ENCODE data around the gene CHMP5.

- TF ChIP-seq, protein P1, sequence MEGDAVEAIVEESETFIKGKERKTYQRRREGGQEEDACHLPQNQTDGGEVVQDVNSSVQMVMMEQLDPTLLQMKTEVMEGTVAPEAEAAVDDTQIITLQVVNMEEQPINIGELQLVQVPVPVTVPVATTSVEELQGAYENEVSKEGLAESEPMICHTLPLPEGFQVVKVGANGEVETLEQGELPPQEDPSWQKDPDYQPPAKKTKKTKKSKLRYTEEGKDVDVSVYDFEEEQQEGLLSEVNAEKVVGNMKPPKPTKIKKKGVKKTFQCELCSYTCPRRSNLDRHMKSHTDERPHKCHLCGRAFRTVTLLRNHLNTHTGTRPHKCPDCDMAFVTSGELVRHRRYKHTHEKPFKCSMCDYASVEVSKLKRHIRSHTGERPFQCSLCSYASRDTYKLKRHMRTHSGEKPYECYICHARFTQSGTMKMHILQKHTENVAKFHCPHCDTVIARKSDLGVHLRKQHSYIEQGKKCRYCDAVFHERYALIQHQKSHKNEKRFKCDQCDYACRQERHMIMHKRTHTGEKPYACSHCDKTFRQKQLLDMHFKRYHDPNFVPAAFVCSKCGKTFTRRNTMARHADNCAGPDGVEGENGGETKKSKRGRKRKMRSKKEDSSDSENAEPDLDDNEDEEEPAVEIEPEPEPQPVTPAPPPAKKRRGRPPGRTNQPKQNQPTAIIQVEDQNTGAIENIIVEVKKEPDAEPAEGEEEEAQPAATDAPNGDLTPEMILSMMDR (IDR thresholded peaks at IDR 0.05 in 2 of 3, conservative IDR thresholded peaks at IDR 0.05 in 1 of 3; ENCODE audit: borderline replicate concordance in 1 of 3, insufficient read depth in 1 of 3, low read depth in 2 of 3, low read length in 2 of 3) = no peak
- TF ChIP-seq SIN3A (IDR thresholded peaks at IDR 0.05; ENCODE audit: low read depth) (no peak), POLR2A (IDR thresholded peaks at IDR 0.05; ENCODE audit: borderline replicate concordance, extremely low read depth, insufficient read depth, insufficient read length) (no peak), RAD21 (IDR thresholded peaks at IDR 0.05; ENCODE audit: low read depth) (no peak), POLR2AphosphoS5 (IDR thresholded peaks at IDR 0.05; ENCODE audit: low read depth, low read length) (no peak), EZH2phosphoT487 (IDR thresholded peaks at IDR 0.05; ENCODE audit: borderline replicate concordance) (no peak), SP1 (IDR thresholded peaks at IDR 0.05; ENCODE audit: low read depth) (no peak)
- TF ChIP-seq, protein P2, sequence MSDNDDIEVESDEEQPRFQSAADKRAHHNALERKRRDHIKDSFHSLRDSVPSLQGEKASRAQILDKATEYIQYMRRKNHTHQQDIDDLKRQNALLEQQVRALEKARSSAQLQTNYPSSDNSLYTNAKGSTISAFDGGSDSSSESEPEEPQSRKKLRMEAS (IDR thresholded peaks at IDR 0.05) = no peak
Measured at GRCh38 chr9:33236571-33236970, 28.3 kb upstream of the CHMP5 start.

All from HCT116 (cell line).